Measurements from ENCODE around the gene NEK8.
"Not testable (repeated sequence)": the region's sequence is repeated elsewhere in the genome, so short reads cannot be mapped to it uniquely, and the experiment has no call there.

The NEK8 gene

GRCh38 chr17:28725660-28726225 lies 2.8 kb upstream of the NEK8 start:
- no peak for DNase-seq

GRCh38 chr17:28726226-28726626 lies 2.4 kb upstream of the NEK8 start, which contains the start of gene TLCD1:
Gene TLCD1 (minus strand): TSS chr17:28726233. CDS start chr17:28726097, 136 bp downstream.
- peak; percentile 93 for DNase-seq

GRCh38 chr17:28726627-28727491 lies 1.7 kb upstream of the NEK8 start:
- peak; percentile 97 for DNase-seq

- DNase-seq, result no peak
Observed at GRCh38 chr17:28729950-28730330, 1.4 kb downstream of the NEK8 start.

- DNase-seq, result no peak
Observed at GRCh38 chr17:28733346-28733745, 4.8 kb downstream of the NEK8 start.

GRCh38 chr17:28734712-28735241 lies 6.2 kb downstream of the NEK8 start:
- DNase-seq, result no peak

GRCh38 chr17:28735242-28735722 lies 6.7 kb downstream of the NEK8 start:
- no peak for DNase-seq

GRCh38 chr17:28735913-28736769 lies 7.6 kb downstream of the NEK8 start:
- not testable (repeated sequence) for DNase-seq

- DNase-seq, result no peak
Observed at GRCh38 chr17:28737316-28737715, 8.7 kb downstream of the NEK8 start.

GRCh38 chr17:28737770-28738679 lies 9.4 kb downstream of the NEK8 start:
- no peak for DNase-seq

- DNase-seq, result no peak
Observed at GRCh38 chr17:28738680-28739384, 10.2 kb downstream of the NEK8 start.

- DNase-seq, result no peak
Observed at GRCh38 chr17:28740406-28741357, 12.1 kb downstream of the NEK8 start.

- DNase-seq, result no peak
Observed at GRCh38 chr17:28741358-28742349, 13.1 kb downstream of the NEK8 start.

GRCh38 chr17:28743243-28744103 lies 14.9 kb downstream of the NEK8 start, which contains the start of gene TRAF4:
Gene TRAF4 (plus strand): TSS chr17:28744011. CDS start chr17:28744113, 102 bp downstream.
- peak; percentile 98 for DNase-seq

GRCh38 chr17:28744104-28744971 lies 15.8 kb downstream of the NEK8 start:
- DNase-seq, result peak; percentile 69

- no peak for DNase-seq
Observed at GRCh38 chr17:28744972-28745785, 16.6 kb downstream of the NEK8 start.
